GM12891 (cell line): ENCODE results near the gene TRIM49C. TPM values are rescaled to one million over a fixed set of nuclear protein-coding genes. Genes with fewer than 3 reads are reported as not detected.
"Not testable (repeated sequence)": the region's sequence is repeated elsewhere in the genome, so short reads cannot be mapped to it uniquely, and the experiment has no call there.

Experiments used
- DNase-seq: peaks from one replicate; pipeline ENCODE4 v3.0.0; 2011; ENCODE audit warnings: low spot score; ENCODE audit not compliant: insufficient read length
- FAIRE-seq: peaks from 2 replicates; lab custom pipeline; 2011; peaks lifted over from hg19 to GRCh38; lab: Jason Lieb, UNC
- polyA plus RNA-seq: library from polyadenylated mRNA; unstranded; fragments of >200 nt; gene quantifications from one replicate; pipeline ENCODE4 v1.2.1, GENCODE V29; 2012; ENCODE audit warnings: low read depth, missing spikeins, inconsistent platforms; ENCODE audit not compliant: missing spikeins

The TRIM49C gene
- 0.04 TPM for polyA plus RNA-seq

- DNase-seq, FAIRE-seq: not testable (repeated sequence)
These were observed at the start of gene TRIM49C for GRCh38 chr11:90030806-90031205. TSS of gene TRIM49C (plus strand) at chr11:90031106. CDS start at chr11:90035212, 4,106 bp downstream.

GRCh38 chr11:90024184-90024583, 6.7 kb upstream of the TRIM49C start:
- FAIRE-seq: not testable (repeated sequence)

GRCh38 chr11:90051591-90052209, 20.8 kb downstream of the TRIM49C start:
- DNase-seq, FAIRE-seq: not testable (repeated sequence)

More at GRCh38 chr11:90024184-90024583, 6.7 kb upstream of the TRIM49C start:
- not testable (repeated sequence) for DNase-seq

- FAIRE-seq, DNase-seq: not testable (repeated sequence)
These were observed 21.4 kb downstream of the TRIM49C start for GRCh38 chr11:90052311-90052710.

- not testable (repeated sequence) for FAIRE-seq, DNase-seq
These were observed 22.6 kb downstream of the TRIM49C start for GRCh38 chr11:90053545-90053944.

- DNase-seq, FAIRE-seq: not testable (repeated sequence)
These were observed 54.7 kb downstream of the TRIM49C start, which contains the start of gene UBTFL1 for GRCh38 chr11:90085650-90086049. TSS of gene UBTFL1 (plus strand) at chr11:90085950. CDS start at chr11:90085950, 0 bp downstream.

GRCh38 chr11:90088731-90089130, 57.8 kb downstream of the TRIM49C start:
- not testable (repeated sequence) for DNase-seq, FAIRE-seq
